ENCODE measurements around the gene CSRP1. TPM values are rescaled to one million over a fixed set of nuclear protein-coding genes. Genes with fewer than 3 reads are reported as not detected.
A peak's percentile ranks its signal among the peaks of the same experiment; 100 is the strongest.

The CSRP1 gene
- total RNA-seq, 6 experiments from 2014 or later: 540 to 614 (median 577) TPM

DNA sequence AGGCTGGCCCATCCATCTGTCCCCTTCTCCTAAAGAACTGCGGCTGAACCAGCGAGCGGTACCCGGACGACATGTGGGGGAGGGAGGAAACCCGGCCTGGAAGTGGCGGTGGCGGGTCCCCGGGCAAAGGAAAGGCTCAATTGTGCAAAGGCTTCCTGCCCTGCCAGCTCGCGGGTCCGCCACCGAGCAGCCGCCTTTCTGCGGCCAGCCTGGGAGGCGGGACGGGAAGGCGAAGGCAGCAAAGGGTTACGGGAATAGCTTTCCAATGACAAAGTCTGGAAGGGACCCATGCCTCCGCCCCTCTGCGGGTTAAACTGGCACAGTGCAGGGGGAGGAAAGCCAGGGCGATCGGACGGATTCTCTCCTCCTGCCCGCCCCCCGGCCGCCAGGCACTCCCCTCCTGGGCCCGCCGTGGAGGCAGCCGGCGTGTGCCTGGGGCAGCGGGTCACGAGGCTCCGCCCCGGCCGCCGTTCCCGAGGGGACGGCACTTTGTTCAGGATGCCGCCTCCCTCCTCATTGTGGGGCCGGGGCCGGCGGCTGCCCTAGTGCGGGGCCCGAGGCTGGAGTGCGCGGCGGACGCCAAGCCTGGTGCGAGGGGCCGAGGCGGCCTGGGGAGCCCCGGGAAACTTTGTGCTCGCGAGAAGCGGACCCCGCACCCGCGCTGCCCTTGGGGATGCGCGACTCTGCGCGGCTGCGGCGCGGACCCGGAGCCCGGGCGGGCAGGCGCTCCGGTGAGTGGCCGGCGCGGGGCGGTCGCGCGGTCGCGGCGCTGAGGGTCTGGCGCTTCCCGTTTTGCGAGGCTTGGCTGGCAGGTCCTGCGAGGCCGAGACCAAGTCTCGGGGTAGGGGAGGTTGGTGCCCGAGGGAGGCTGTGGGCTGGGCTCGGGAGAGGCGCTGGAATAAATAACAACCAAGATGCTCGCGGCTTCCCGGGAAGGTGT lies 32.0 kb upstream of the CSRP1 start, which contains the start of gene NAV1:
Gene NAV1 (plus strand): TSS at position 516 of the 940 bp plus-strand sequence. CDS start 83,758 bp downstream, outside the sequence.
- TF ChIP-seq, protein P1, sequence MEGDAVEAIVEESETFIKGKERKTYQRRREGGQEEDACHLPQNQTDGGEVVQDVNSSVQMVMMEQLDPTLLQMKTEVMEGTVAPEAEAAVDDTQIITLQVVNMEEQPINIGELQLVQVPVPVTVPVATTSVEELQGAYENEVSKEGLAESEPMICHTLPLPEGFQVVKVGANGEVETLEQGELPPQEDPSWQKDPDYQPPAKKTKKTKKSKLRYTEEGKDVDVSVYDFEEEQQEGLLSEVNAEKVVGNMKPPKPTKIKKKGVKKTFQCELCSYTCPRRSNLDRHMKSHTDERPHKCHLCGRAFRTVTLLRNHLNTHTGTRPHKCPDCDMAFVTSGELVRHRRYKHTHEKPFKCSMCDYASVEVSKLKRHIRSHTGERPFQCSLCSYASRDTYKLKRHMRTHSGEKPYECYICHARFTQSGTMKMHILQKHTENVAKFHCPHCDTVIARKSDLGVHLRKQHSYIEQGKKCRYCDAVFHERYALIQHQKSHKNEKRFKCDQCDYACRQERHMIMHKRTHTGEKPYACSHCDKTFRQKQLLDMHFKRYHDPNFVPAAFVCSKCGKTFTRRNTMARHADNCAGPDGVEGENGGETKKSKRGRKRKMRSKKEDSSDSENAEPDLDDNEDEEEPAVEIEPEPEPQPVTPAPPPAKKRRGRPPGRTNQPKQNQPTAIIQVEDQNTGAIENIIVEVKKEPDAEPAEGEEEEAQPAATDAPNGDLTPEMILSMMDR (IDR thresholded peaks at IDR 0.05): no peak
- Mint-ChIP-seq H3K27ac (peak within 1 kb of the TSS; percentile 99), H3K4me3 (peak within 1 kb of the TSS; percentile 89), H3K27me3 (ENCODE audit: insufficient read depth) (peaks cover 2% of the 10 kb centered on the region; the same call in 1 of the 2 replicates), H3K4me1 (ENCODE audit: low read depth) (peaks cover 84% of the 10 kb centered on the region), H3K9me3 (no peaks in the 10 kb centered on the region), H3K36me3 (ENCODE audit: low read depth) (peaks cover 6% of the 10 kb centered on the region; the same call in 1 of the 2 replicates)
- DNase-seq: peak; percentile 90

DNA sequence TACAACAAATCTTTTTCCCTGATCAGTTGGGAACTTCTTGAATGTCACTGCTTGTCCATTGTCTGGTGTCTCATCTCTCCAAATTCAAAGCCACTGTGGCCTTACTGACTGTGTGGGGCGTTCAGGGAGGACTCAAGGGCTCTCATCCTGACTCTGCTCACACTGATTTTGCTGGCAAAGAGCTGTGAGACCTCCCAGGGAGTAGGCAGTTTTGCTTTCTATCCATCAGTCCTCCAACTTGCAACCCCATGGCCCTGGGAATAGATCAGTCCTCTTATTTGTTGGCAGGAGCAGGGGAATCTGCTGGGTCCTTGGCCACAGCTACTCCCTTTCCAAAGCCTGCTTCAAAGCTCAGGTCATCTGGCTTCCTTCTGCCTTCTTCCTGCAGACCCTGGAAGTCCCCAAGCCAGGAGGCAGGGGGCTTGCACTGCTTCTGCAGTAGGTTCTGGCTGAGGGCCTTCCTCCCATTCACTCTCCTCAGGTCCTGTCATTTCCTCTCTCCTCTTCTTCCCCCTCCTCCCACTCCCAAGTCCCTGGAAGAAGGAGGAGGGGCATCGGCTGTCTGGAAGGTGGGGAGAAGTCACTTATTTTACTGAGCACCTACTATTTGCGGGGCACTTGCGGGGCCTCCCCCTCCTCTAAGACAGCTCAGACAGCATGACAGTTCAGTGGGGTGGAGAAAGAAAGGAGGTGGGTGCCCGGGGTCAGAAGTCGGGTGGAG lies 31.1 kb upstream of the CSRP1 start:
- Mint-ChIP-seq H3K36me3 (ENCODE audit: low read depth) (peaks cover 3% of the 10 kb centered on the region; the same call in 1 of the 2 replicates), H3K4me1 (ENCODE audit: low read depth) (peaks cover 81% of the 10 kb centered on the region), H3K27me3 (ENCODE audit: insufficient read depth) (no peaks in the 10 kb centered on the region), H3K4me3 (peak overlapping the region; percentile 86), H3K9me3 (no peaks in the 10 kb centered on the region), H3K27ac (peak overlapping the region; percentile 99)
- TF ChIP-seq, protein P1 (IDR thresholded peaks at IDR 0.05): no peak
- no peak for DNase-seq

DNA sequence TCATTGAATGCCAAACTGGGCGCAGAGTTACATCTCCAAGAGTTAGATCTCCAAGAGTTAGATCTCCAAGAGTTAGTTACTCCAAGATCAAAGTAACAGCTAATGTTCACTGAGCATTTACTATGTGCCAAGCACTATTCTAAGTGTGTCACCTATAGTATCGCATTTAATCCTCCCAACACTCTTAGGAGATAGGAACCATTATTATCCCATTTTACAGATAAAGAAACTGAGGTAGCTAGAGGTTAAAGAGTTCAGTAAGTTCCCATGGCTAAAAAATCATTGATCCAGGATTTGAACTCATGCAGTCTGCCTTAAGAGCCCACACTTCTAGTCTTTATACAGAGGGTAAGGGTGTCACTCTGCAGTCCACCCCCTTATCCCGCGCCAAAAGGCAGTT lies 30.5 kb upstream of the CSRP1 start:
- H3K36me3 Mint-ChIP-seq (ENCODE audit: low read depth): peaks cover 3% of the 10 kb centered on the region; the same call in 1 of the 2 replicates
- H3K4me3 Mint-ChIP-seq: peak overlapping the region; percentile 86; the same call in 1 of the 2 replicates
- H3K9me3 Mint-ChIP-seq: no peaks in the 10 kb centered on the region
- no peaks in the 10 kb centered on the region for H3K27me3 Mint-ChIP-seq (ENCODE audit: insufficient read depth)
- DNase-seq: no peak
- peak overlapping the region; percentile 99 for H3K27ac Mint-ChIP-seq
- peaks cover 81% of the 10 kb centered on the region for H3K4me1 Mint-ChIP-seq (ENCODE audit: low read depth)
- TF ChIP-seq, protein P1 (IDR thresholded peaks at IDR 0.05): no peak

DNA sequence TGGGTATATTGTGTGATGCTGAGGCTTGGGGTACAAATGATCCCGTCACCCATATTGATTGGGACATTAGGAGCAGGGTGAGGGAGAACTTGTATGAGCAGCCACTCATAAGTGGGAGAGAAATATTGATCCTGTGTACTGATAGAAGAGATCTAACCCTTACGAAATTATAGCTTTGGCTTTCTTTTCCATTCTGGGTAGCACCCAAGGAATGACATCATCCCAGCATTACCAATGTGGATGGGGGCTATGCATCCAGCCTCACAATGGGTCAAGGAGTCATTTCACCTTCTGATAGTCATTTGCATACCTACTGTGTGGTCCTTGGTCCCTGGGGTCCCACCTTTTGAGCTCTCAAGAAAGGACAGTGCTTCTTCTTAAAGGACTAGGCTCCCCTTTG lies 30.1 kb upstream of the CSRP1 start:
- peaks cover 3% of the 10 kb centered on the region; the same call in 1 of the 2 replicates for H3K36me3 Mint-ChIP-seq (ENCODE audit: low read depth)
- H3K4me1 Mint-ChIP-seq (ENCODE audit: low read depth): peaks cover 81% of the 10 kb centered on the region
- DNase-seq: no peak
- H3K9me3 Mint-ChIP-seq: no peaks in the 10 kb centered on the region
- peak overlapping the region; percentile 99 for H3K27ac Mint-ChIP-seq
- TF ChIP-seq, protein P1 (IDR thresholded peaks at IDR 0.05): no peak
- peak overlapping the region; percentile 79 for H3K4me3 Mint-ChIP-seq
- no peaks in the 10 kb centered on the region for H3K27me3 Mint-ChIP-seq (ENCODE audit: insufficient read depth)

DNA sequence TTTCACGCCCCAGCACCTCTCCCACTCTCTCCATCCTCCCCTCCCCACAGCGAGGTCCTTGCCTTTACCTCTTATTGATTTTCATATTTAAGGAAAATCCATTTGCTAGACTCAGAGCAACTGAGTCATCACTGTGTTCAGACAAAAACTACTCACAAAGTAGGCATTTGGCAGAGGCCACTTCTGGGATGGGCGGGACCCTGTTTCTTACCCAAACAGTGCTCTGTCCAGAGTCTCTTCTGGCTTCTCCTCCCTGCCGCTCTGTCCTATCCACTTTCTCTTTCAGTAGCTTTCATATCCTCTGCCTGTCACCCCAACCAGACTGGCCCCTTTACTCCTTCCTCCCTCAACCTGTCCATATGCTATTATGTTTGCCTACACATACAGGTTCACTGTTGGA lies 29.6 kb upstream of the CSRP1 start:
- H3K4me3 Mint-ChIP-seq: peak overlapping the region; percentile 79
- H3K27me3 Mint-ChIP-seq (ENCODE audit: insufficient read depth): no peaks in the 10 kb centered on the region
- H3K4me1 Mint-ChIP-seq (ENCODE audit: low read depth): peaks cover 81% of the 10 kb centered on the region
- DNase-seq: peak; percentile 88
- no peaks in the 10 kb centered on the region for H3K9me3 Mint-ChIP-seq
- H3K36me3 Mint-ChIP-seq (ENCODE audit: low read depth): peaks cover 3% of the 10 kb centered on the region; the same call in 1 of the 2 replicates
- TF ChIP-seq, protein P1 (IDR thresholded peaks at IDR 0.05): no peak
- H3K27ac Mint-ChIP-seq: peak overlapping the region; percentile 99
